ENCODE measurements around the gene SAT2.
"Not testable (repeated sequence)": the region's sequence is repeated elsewhere in the genome, so short reads cannot be mapped to it uniquely, and the experiment has no call there.

- not testable (repeated sequence) for TF ChIP-seq CTCF (IDR thresholded peaks at IDR 0.05; ENCODE audit: insufficient read depth, low read depth, low read length); EZH2 (IDR thresholded peaks at IDR 0.05; ENCODE audit: insufficient read depth, low read length)
These were observed 14.0 kb upstream of the SAT2 start for GRCh38 chr17:7641635-7642034.
